HEK293 (cell line): ENCODE data around the gene MTCH1.

Experiments
- HOXC10 ChIP-seq: sonication (generic); formaldehyde crosslinking; IDR thresholded peaks from 2 replicates; pipeline ENCODE4 v1.8.1; 2023; ENCODE audit warnings: mild to moderate bottlenecking, missing genetic modification reagents
- KLF7 ChIP-seq: fragments of 450-650 bp; formaldehyde crosslinking; IDR thresholded peaks from 2 replicates; pipeline ENCODE4 v1.5.1; 2016; ENCODE audit warnings: missing biosample characterization, missing genetic modification characterization, borderline replicate concordance
- MEIS1 ChIP-seq: sonication (generic); formaldehyde crosslinking; IDR thresholded peaks from 2 replicates; pipeline ENCODE4 v1.8.1; 2022; ENCODE audit warnings: missing genetic modification reagents, mild to moderate bottlenecking, borderline replicate concordance
- PBX3 ChIP-seq: sonication (generic); formaldehyde crosslinking; IDR thresholded peaks from 2 replicates; pipeline ENCODE4 v1.8.1; 2022; ENCODE audit warnings: mild to moderate bottlenecking, moderate library complexity, missing genetic modification reagents
- SP7 ChIP-seq: fragments of 450-650 bp; formaldehyde crosslinking; IDR thresholded peaks from 2 replicates; pipeline ENCODE4 v1.5.1; 2016; ENCODE audit warnings: missing biosample characterization, missing genetic modification characterization
- WT1 ChIP-seq: fragments of 450-650 bp; formaldehyde crosslinking; IDR thresholded peaks from 2 replicates; pipeline ENCODE4 v1.5.1; 2016; ENCODE audit warnings: missing biosample characterization, missing genetic modification characterization
- ZBTB17 ChIP-seq: fragments of 450-650 bp; formaldehyde crosslinking; IDR thresholded peaks from 2 replicates; pipeline ENCODE4 v1.5.1; 2016; ENCODE audit warnings: missing biosample characterization, missing genetic modification characterization
- ZFP69B ChIP-seq: fragments of 450-650 bp; formaldehyde crosslinking; IDR thresholded peaks from 2 replicates; pipeline ENCODE4 v1.5.1; 2016; ENCODE audit warnings: missing biosample characterization, missing genetic modification characterization
- ZNF157 ChIP-seq: fragments of 450-650 bp; formaldehyde crosslinking; IDR thresholded peaks from 2 replicates; pipeline ENCODE4 v1.5.1; 2016; ENCODE audit warnings: missing biosample characterization, missing genetic modification characterization
- ZNF184 ChIP-seq: fragments of 450-650 bp; IDR thresholded peaks from 2 replicates; pipeline ENCODE4 v1.5.1; 2018; ENCODE audit warnings: missing biosample characterization, mild to moderate bottlenecking, missing genetic modification characterization
- ZNF202 ChIP-seq: fragments of 450-650 bp; formaldehyde crosslinking; IDR thresholded peaks from 2 replicates; pipeline ENCODE4 v1.5.1; 2016; ENCODE audit warnings: missing biosample characterization, missing genetic modification characterization, borderline replicate concordance
- ZNF354C ChIP-seq: fragments of 450-650 bp; formaldehyde crosslinking; IDR thresholded peaks from 2 replicates; pipeline ENCODE4 v1.5.1; 2016; ENCODE audit warnings: missing biosample characterization, missing genetic modification characterization, low read depth, borderline replicate concordance
- ZNF366 ChIP-seq: fragments of 450-650 bp; formaldehyde crosslinking; conservative IDR thresholded peaks from 2 replicates; pipeline ENCODE4 v1.5.1; 2016; ENCODE audit warnings: missing biosample characterization, missing genetic modification characterization
- ZNF423 ChIP-seq: fragments of 450-650 bp; formaldehyde crosslinking; IDR thresholded peaks from 2 replicates; pipeline ENCODE4 v1.5.1; 2016; ENCODE audit warnings: missing biosample characterization, missing genetic modification characterization
- ZNF530 ChIP-seq: fragments of 450-650 bp; formaldehyde crosslinking; IDR thresholded peaks from 2 replicates; pipeline ENCODE4 v1.5.1; 2016; ENCODE audit warnings: low read depth, missing biosample characterization, missing genetic modification characterization
- ZNF623 ChIP-seq: fragments of 450-650 bp; formaldehyde crosslinking; IDR thresholded peaks from 2 replicates; pipeline ENCODE4 v1.5.1; 2016; ENCODE audit warnings: missing biosample characterization, missing genetic modification characterization
- ZNF677 ChIP-seq: fragments of 450-650 bp; IDR thresholded peaks from 2 replicates; pipeline ENCODE4 v1.5.0; 2018; ENCODE audit warnings: missing biosample characterization, mild to moderate bottlenecking, missing genetic modification characterization, moderate library complexity
- ZNF704 ChIP-seq: fragments of 450-650 bp; formaldehyde crosslinking; IDR thresholded peaks from 2 replicates; pipeline ENCODE4 v1.5.1; 2016; ENCODE audit warnings: missing biosample characterization, missing genetic modification characterization
- ZNF837 ChIP-seq: fragments of 450-650 bp; formaldehyde crosslinking; IDR thresholded peaks from 2 replicates; pipeline ENCODE4 v1.5.1; 2016; ENCODE audit warnings: missing biosample characterization, missing genetic modification characterization
- TF ChIP-seq, protein P1 (sequence below): fragments of 450-650 bp; formaldehyde crosslinking; optimal IDR thresholded peaks from 2 replicates; pipeline ENCODE3; 2016; ENCODE audit warnings: missing biosample characterization, mild to moderate bottlenecking, missing genetic modification characterization
- TF ChIP-seq, protein P2 (sequence below): fragments of 450-650 bp; formaldehyde crosslinking; conservative IDR thresholded peaks from 2 replicates; pipeline ENCODE4 v1.5.1; 2016; ENCODE audit warnings: low read depth, missing biosample characterization, missing genetic modification characterization
- TF ChIP-seq, protein P3 (sequence below): fragments of 450-650 bp; formaldehyde crosslinking; IDR thresholded peaks from 2 replicates; pipeline ENCODE4 v1.5.1; 2016; ENCODE audit warnings: missing biosample characterization, missing genetic modification characterization
- TF ChIP-seq, protein P4 (sequence below): fragments of 450-650 bp; formaldehyde crosslinking; IDR thresholded peaks from 2 replicates; pipeline ENCODE4 v1.5.1; 2016; ENCODE audit warnings: missing biosample characterization, missing genetic modification characterization
- TF ChIP-seq, protein P5 (sequence below): fragments of 450-650 bp; formaldehyde crosslinking; IDR thresholded peaks from 2 replicates; pipeline ENCODE4 v1.5.1; 2016; ENCODE audit warnings: missing biosample characterization, missing genetic modification characterization

MTCH1 gene

DNA sequence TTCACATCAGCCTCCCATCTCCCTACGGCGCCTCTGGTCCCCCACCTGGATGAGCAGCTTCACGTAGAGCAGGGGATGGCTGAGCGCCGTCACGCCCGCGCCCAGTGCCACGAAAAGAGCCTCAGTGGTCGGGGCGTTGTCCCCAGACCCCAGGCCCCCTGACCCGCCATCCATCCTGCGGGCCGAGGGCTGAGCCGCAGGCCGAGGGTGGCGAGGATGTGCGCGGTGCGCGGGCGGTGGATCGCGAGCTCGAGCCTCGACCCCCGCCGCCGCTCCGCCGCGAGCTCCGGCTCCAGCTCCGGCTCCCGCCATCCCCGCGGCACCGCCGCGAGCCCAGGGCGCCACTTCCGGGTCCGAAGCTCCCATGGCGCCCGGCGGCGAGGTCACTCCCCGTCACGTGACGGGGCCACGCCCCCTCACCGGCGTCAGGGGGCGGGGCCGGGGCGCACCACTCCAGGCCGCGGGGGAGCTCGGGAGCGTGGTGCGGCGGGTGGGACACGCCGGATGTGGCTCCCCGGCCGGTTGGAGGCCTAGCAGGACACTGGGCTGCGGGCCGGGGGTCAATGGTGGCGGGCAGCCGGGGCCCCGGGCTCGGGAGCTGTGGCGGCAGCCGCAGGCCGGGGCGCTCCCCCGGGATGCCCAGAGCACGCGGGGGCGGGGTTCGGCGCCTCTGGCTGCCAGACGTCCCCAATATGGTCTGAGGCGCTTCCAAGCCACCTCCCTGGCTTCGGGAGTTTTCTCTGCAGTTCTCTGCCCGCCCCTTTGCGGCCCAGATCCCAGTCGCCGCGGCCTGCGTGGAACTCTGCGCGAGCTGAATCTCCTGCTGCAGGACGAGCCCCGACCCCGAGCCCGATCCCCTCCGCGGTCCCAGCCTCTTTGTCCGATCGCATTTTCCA, at the start of gene MTCH1 (continued):
- no peak for TF ChIP-seq ZFP69B (tag by site-specific recombination)
- 0 out of 2 replicates have a peak, but pooled peaks have one; percentile 42 for TF ChIP-seq ZNF184 (tag by site-specific recombination)
- no peak for TF ChIP-seq ZNF354C
- TF ChIP-seq, protein P1, sequence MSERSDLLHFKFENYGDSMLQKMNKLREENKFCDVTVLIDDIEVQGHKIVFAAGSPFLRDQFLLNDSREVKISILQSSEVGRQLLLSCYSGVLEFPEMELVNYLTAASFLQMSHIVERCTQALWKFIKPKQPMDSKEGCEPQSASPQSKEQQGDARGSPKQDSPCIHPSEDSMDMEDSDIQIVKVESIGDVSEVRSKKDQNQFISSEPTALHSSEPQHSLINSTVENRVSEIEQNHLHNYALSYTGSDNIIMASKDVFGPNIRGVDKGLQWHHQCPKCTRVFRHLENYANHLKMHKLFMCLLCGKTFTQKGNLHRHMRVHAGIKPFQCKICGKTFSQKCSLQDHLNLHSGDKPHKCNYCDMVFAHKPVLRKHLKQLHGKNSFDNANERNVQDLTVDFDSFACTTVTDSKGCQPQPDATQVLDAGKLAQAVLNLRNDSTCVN (tag by site-specific recombination), result peak; percentile 72
- TF ChIP-seq, protein P2, sequence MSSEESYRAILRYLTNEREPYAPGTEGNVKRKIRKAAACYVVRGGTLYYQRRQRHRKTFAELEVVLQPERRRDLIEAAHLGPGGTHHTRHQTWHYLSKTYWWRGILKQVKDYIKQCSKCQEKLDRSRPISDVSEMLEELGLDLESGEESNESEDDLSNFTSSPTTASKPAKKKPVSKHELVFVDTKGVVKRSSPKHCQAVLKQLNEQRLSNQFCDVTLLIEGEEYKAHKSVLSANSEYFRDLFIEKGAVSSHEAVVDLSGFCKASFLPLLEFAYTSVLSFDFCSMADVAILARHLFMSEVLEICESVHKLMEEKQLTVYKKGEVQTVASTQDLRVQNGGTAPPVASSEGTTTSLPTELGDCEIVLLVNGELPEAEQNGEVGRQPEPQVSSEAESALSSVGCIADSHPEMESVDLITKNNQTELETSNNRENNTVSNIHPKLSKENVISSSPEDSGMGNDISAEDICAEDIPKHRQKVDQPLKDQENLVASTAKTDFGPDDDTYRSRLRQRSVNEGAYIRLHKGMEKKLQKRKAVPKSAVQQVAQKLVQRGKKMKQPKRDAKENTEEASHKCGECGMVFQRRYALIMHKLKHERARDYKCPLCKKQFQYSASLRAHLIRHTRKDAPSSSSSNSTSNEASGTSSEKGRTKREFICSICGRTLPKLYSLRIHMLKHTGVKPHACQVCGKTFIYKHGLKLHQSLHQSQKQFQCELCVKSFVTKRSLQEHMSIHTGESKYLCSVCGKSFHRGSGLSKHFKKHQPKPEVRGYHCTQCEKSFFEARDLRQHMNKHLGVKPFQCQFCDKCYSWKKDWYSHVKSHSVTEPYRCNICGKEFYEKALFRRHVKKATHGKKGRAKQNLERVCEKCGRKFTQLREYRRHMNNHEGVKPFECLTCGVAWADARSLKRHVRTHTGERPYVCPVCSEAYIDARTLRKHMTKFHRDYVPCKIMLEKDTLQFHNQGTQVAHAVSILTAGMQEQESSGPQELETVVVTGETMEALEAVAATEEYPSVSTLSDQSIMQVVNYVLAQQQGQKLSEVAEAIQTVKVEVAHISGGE (tag by site-specific recombination), result peak; percentile 51
- 0 out of 2 replicates have a peak, but pooled peaks have one; percentile 34 for TF ChIP-seq MEIS1
- no peak for TF ChIP-seq ZNF704 (tag by site-specific recombination)
- TF ChIP-seq, protein P3, sequence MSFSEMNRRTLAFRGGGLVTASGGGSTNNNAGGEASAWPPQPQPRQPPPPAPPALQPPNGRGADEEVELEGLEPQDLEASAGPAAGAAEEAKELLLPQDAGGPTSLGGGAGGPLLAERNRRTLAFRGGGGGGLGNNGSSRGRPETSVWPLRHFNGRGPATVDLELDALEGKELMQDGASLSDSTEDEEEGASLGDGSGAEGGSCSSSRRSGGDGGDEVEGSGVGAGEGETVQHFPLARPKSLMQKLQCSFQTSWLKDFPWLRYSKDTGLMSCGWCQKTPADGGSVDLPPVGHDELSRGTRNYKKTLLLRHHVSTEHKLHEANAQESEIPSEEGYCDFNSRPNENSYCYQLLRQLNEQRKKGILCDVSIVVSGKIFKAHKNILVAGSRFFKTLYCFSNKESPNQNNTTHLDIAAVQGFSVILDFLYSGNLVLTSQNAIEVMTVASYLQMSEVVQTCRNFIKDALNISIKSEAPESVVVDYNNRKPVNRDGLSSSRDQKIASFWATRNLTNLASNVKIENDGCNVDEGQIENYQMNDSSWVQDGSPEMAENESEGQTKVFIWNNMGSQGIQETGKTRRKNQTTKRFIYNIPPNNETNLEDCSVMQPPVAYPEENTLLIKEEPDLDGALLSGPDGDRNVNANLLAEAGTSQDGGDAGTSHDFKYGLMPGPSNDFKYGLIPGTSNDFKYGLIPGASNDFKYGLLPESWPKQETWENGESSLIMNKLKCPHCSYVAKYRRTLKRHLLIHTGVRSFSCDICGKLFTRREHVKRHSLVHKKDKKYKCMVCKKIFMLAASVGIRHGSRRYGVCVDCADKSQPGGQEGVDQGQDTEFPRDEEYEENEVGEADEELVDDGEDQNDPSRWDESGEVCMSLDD (tag by site-specific recombination), result 0 out of 2 replicates have a peak, but pooled peaks have one; percentile 41
- no peak for TF ChIP-seq ZNF202 (tag by site-specific recombination)
- no peak for TF ChIP-seq ZNF366 (tag by site-specific recombination)
- TF ChIP-seq ZNF677 (tag by site-specific recombination), result peak; percentile 32; the same call in 1 of the 2 replicates
- no peak for TF ChIP-seq ZNF530 (tag by site-specific recombination)
- 0 out of 2 replicates have a peak, but pooled peaks have one; percentile 21 for TF ChIP-seq WT1
- peak; percentile 34; the same call in 1 of the 2 replicates for TF ChIP-seq KLF7 (tag by site-specific recombination)
- TF ChIP-seq, protein P4, sequence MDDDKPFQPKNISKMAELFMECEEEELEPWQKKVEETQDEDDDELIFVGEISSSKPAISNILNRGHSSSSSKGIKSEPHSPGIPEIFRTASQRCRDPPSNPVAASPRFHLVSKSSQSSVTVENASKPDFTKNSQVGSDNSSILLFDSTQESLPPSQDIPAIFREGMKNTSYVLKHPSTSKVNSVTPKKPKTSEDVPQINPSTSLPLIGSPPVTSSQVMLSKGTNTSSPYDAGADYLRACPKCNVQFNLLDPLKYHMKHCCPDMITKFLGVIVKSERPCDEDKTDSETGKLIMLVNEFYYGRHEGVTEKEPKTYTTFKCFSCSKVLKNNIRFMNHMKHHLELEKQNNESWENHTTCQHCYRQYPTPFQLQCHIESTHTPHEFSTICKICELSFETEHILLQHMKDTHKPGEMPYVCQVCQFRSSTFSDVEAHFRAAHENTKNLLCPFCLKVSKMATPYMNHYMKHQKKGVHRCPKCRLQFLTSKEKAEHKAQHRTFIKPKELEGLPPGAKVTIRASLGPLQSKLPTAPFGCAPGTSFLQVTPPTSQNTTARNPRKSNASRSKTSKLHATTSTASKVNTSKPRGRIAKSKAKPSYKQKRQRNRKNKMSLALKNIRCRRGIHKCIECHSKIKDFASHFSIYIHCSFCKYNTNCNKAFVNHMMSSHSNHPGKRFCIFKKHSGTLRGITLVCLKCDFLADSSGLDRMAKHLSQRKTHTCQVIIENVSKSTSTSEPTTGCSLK, result no peak
- 0 out of 2 replicates have a peak, but pooled peaks have one; percentile 18 for TF ChIP-seq SP7 (tag by site-specific recombination)
- peak; percentile 69; the same call in 1 of the 2 replicates for TF ChIP-seq HOXC10 (CRISPR knock-in tag)
- TF ChIP-seq ZNF157 (tag by site-specific recombination), result no peak
- no peak for TF ChIP-seq ZNF837 (tag by site-specific recombination)
- peak; percentile 89; the same call in 1 of the 2 replicates for TF ChIP-seq ZBTB17 (tag by site-specific recombination)
- TF ChIP-seq ZNF623 (tag by site-specific recombination), result no peak
- TF ChIP-seq ZNF423 (tag by site-specific recombination), result no peak
- peak; percentile 92 for TF ChIP-seq PBX3
- TF ChIP-seq, protein P5, sequence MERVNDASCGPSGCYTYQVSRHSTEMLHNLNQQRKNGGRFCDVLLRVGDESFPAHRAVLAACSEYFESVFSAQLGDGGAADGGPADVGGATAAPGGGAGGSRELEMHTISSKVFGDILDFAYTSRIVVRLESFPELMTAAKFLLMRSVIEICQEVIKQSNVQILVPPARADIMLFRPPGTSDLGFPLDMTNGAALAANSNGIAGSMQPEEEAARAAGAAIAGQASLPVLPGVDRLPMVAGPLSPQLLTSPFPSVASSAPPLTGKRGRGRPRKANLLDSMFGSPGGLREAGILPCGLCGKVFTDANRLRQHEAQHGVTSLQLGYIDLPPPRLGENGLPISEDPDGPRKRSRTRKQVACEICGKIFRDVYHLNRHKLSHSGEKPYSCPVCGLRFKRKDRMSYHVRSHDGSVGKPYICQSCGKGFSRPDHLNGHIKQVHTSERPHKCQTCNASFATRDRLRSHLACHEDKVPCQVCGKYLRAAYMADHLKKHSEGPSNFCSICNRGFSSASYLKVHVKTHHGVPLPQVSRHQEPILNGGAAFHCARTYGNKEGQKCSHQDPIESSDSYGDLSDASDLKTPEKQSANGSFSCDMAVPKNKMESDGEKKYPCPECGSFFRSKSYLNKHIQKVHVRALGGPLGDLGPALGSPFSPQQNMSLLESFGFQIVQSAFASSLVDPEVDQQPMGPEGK (tag by site-specific recombination), result 0 out of 2 replicates have a peak, but pooled peaks have one; percentile 14
